IMR-90 (cell line): ENCODE data around the gene IL12A. TPM values are rescaled to one million over a fixed set of nuclear protein-coding genes. Genes with fewer than 3 reads are reported as not detected.

Experiments
- ATAC-seq: fragments of 200-7000 bp; cut with Tn5 transposase; 2 replicates; pipeline ENCODE4 v1.9.1; 2020; ENCODE audit warnings: low read depth, mild to moderate bottlenecking, moderate library complexity
- BruUV-seq: library from RNA; stranded (reverse); fragments of 400-500 nt; replicated peaks from 2 replicates; lab custom pipeline; 2021; lab: Mats Ljungman, UMichigan
- CTCF ChIA-PET: fragments of 300-600 bp; formaldehyde crosslinking; extraction: SDS; loops from one replicate; lab custom pipeline; 2021; ENCODE audit warnings: antibody characterized with exemption; lab: Yijun Ruan, JAX
- POLR2A ChIA-PET: fragments of 300-600 bp; sonication (Branson Sonifier 250); formaldehyde crosslinking; loops from one replicate; lab custom pipeline; 2022; ENCODE audit warnings: antibody characterized with exemption; ENCODE audit not compliant: unreplicated experiment; lab: Charles Lee
- DNase-seq: peaks from one replicate; pipeline ENCODE4 v3.0.0; 2013
- H2AFZ ChIP-seq: replicated peaks from 2 replicates; pipeline ENCODE3; 2013; ENCODE audit warnings: low read length, mild to moderate bottlenecking; ENCODE audit not compliant: poor library complexity
- H2AK5ac ChIP-seq: 2 replicates; pipeline ENCODE4 v1.6.1; 2013; ENCODE audit warnings: low read depth, low read length, inconsistent platforms
- H2AK9ac ChIP-seq: replicated peaks from 2 replicates; pipeline ENCODE3; 2013; ENCODE audit warnings: mild to moderate bottlenecking, low read depth, low read length, moderate library complexity; ENCODE audit not compliant: poor library complexity
- H2BK120ac ChIP-seq: 2 replicates; pipeline ENCODE4 v1.6.1; 2013; ENCODE audit warnings: low read depth, low read length, inconsistent platforms
- H2BK15ac ChIP-seq: 3 replicates; pipeline ENCODE4 v1.6.1; 2013; ENCODE audit warnings: low read depth, low read length, inconsistent platforms
- H2BK20ac ChIP-seq: 2 replicates; pipeline ENCODE4 v1.6.1; 2013; ENCODE audit warnings: low read depth, mild to moderate bottlenecking, inconsistent platforms, low read length, moderate library complexity
- H2BK5ac ChIP-seq: 2 replicates; pipeline ENCODE4 v1.6.1; 2013; ENCODE audit warnings: mild to moderate bottlenecking, low read depth, low read length, inconsistent platforms; ENCODE audit not compliant: poor library complexity, severe bottlenecking
- H3K14ac ChIP-seq: replicated peaks from 2 replicates; pipeline ENCODE4 v1.6.1; 2013; ENCODE audit warnings: low read depth, low read length, inconsistent platforms
- H3K18ac ChIP-seq: 2 replicates; pipeline ENCODE4 v1.6.1; 2013; ENCODE audit warnings: low read depth, low read length, control low read depth
- H3K23ac ChIP-seq: 2 replicates; pipeline ENCODE4 v1.6.1; 2013; ENCODE audit warnings: low read depth, low read length, inconsistent platforms
- H3K27ac ChIP-seq: 2 replicates; pipeline ENCODE4 v1.5.1; 2013; ENCODE audit warnings: mild to moderate bottlenecking, control low read depth, low read length; ENCODE audit not compliant: insufficient read depth
- H3K27me3 ChIP-seq: 2 replicates; pipeline ENCODE4 v1.6.1; 2013; ENCODE audit warnings: low read length; ENCODE audit not compliant: control insufficient read depth, insufficient read depth
- H3K36me3 ChIP-seq: 2 replicates; pipeline ENCODE4 v1.6.1; 2013; ENCODE audit warnings: low read length, mixed read lengths; ENCODE audit not compliant: control insufficient read depth, insufficient read depth
- H3K4ac ChIP-seq: 2 replicates; pipeline ENCODE4 v1.6.1; 2013; ENCODE audit warnings: low read depth, low read length, inconsistent platforms
- H3K4me1 ChIP-seq: 2 replicates; pipeline ENCODE4 v1.6.1; 2013; ENCODE audit warnings: low read length, mixed read lengths; ENCODE audit not compliant: control insufficient read depth, insufficient read depth
- H3K4me2 ChIP-seq: 2 replicates; pipeline ENCODE4 v1.6.1; 2013; ENCODE audit warnings: low read depth, mild to moderate bottlenecking, control low read depth, low read length, moderate library complexity
- H3K4me3 ChIP-seq: 2 replicates; pipeline ENCODE4 v1.5.1; 2013; ENCODE audit warnings: low read depth, mild to moderate bottlenecking, control low read depth, low read length, moderate library complexity; ENCODE audit not compliant: insufficient read depth
- H3K56ac ChIP-seq: 2 replicates; pipeline ENCODE4 v1.6.1; 2013; ENCODE audit warnings: low read length, inconsistent platforms; ENCODE audit not compliant: insufficient read depth; ENCODE audit errors: extremely low read depth
- H3K79me1 ChIP-seq, 2 experiments: 2 replicates each; pipeline ENCODE4 v1.6.1; 2013; ENCODE audit warnings: low read length in 2 of 2, inconsistent platforms in 1 of 2, low read depth in 1 of 2
- H3K9ac ChIP-seq: 2 replicates; pipeline ENCODE4 v1.6.1; 2013; ENCODE audit warnings: low read depth, low read length, control low read depth
- H3K9me1 ChIP-seq: 2 replicates; pipeline ENCODE4 v1.6.1; 2013; ENCODE audit warnings: low read length, inconsistent platforms; ENCODE audit not compliant: insufficient read depth
- H3K9me3 ChIP-seq: 2 replicates; pipeline ENCODE4 v1.6.1; 2013; ENCODE audit warnings: low read length; ENCODE audit not compliant: control insufficient read depth, insufficient read depth
- H4K20me1 ChIP-seq: 2 replicates; pipeline ENCODE4 v1.6.1; 2013; ENCODE audit warnings: low read length, inconsistent platforms; ENCODE audit not compliant: insufficient read depth
- H4K5ac ChIP-seq: 2 replicates; pipeline ENCODE4 v1.6.1; 2013; ENCODE audit warnings: mild to moderate bottlenecking, low read depth, low read length, control low read depth
- H4K8ac ChIP-seq, 2 experiments: 2 replicates each; pipeline ENCODE4 v1.6.1; 2013; ENCODE audit warnings: low read depth in 2 of 2, low read length in 2 of 2, control low read depth in 1 of 2, inconsistent platforms in 1 of 2
- H4K91ac ChIP-seq: 2 replicates; pipeline ENCODE4 v1.6.1; 2013; ENCODE audit warnings: low read depth, low read length, inconsistent platforms; ENCODE audit not compliant: insufficient read depth
- BHLHE40 ChIP-seq: fragments of 150-350 bp; IDR thresholded peaks from 2 replicates; pipeline ENCODE4 v1.6.1; 2016; ENCODE audit warnings: mild to moderate bottlenecking, low read depth, low read length
- CTCF ChIP-seq: conservative IDR thresholded peaks from 2 replicates; pipeline ENCODE4 v1.5.1; 2012; ENCODE audit warnings: mild to moderate bottlenecking, low read depth, low read length, improper control_type of control experiment
- ELK1 ChIP-seq: fragments of 150-350 bp; IDR thresholded peaks from 2 replicates; pipeline ENCODE4 v1.6.1; 2016; ENCODE audit warnings: low read depth, mild to moderate bottlenecking, low read length, moderate library complexity, borderline replicate concordance
- FOS ChIP-seq: fragments of 150-350 bp; IDR thresholded peaks from 2 replicates; pipeline ENCODE4 v1.6.1; 2016; ENCODE audit warnings: low read depth, low read length
- MAFK ChIP-seq: IDR thresholded peaks from 2 replicates; pipeline ENCODE4 v1.6.1; 2012; ENCODE audit warnings: low read depth, low read length, improper control_type of control experiment
- MAZ ChIP-seq: IDR thresholded peaks from 2 replicates; pipeline ENCODE4 v1.6.1; 2012; ENCODE audit warnings: low read depth, mild to moderate bottlenecking, low read length, improper control_type of control experiment, moderate library complexity, borderline replicate concordance
- NFE2L2 ChIP-seq: fragments of 150-350 bp; IDR thresholded peaks from 2 replicates; pipeline ENCODE4 v1.6.1; 2016; ENCODE audit warnings: low read depth, mild to moderate bottlenecking, low read length
- POLR2A ChIP-seq: IDR thresholded peaks from 2 replicates; pipeline ENCODE4 v1.6.1; 2012; ENCODE audit warnings: mild to moderate bottlenecking, low read depth, low read length
- RAD21 ChIP-seq: IDR thresholded peaks from 2 replicates; pipeline ENCODE4 v1.6.1; 2012; ENCODE audit warnings: low read length, improper control_type of control experiment
- RCOR1 ChIP-seq: IDR thresholded peaks from 2 replicates; pipeline ENCODE4 v1.6.1; 2012; ENCODE audit warnings: mild to moderate bottlenecking, low read length, improper control_type of control experiment; ENCODE audit not compliant: insufficient replicate concordance
- RFX5 ChIP-seq: IDR thresholded peaks from 2 replicates; pipeline ENCODE4 v1.8.0; 2012; ENCODE audit warnings: low read depth, mild to moderate bottlenecking, low read length, moderate library complexity
- SMC3 ChIP-seq: fragments of 150-350 bp; IDR thresholded peaks from 2 replicates; pipeline ENCODE4 v1.6.1; 2016; ENCODE audit warnings: low read depth, mild to moderate bottlenecking, antibody characterized with exemption, low read length, moderate library complexity
- USF2 ChIP-seq: fragments of 150-350 bp; IDR thresholded peaks from 2 replicates; pipeline ENCODE4 v1.6.1; 2017; ENCODE audit warnings: mild to moderate bottlenecking, antibody characterized with exemption, low read length, low read depth
- WGBS, 2 experiments: methylation state at CpG; one replicate each; pipeline versions ENCODE4 v1.1.5 to v1.1.7; 2013; ENCODE audit warnings: missing lambda C conversion rate in 2 of 2; ENCODE audit not compliant: insufficient read length in 1 of 2; ENCODE audit errors: extremely low coverage in 2 of 2; 5-methylcytosine and 5-hydroxymethylcytosine counted together
- dilution Hi-C: fragments of 300-500 bp; cut with HindIII; formaldehyde crosslinking; loops from one replicate; pipeline ENCODE4 v1.14.3; 2018; ENCODE audit warnings: low sequenced_read_pairs; ENCODE audit not compliant: unreplicated experiment
- in situ Hi-C: fragments of 300-500 bp; cut with MboI; formaldehyde crosslinking; loops from 3 replicates; pipeline ENCODE4 v1.14.3; 2019; ENCODE audit warnings: low sequenced_read_pairs, inconsistent platforms, mixed read lengths
- intact Hi-C: fragments of 100-400 bp; cut with micrococcal nuclease; formaldehyde crosslinking; loops from 2 replicates; pipeline ENCODE4 v1.10.0; 2022
- polyA plus RNA-seq, 3 experiments: library from polyadenylated mRNA; depleted of rRNA; stranded (reverse); fragments of >200 nt; gene quantifications; 2 replicates each; pipeline ENCODE4 v1.2.3, GENCODE V29; 2012; ENCODE audit warnings: low replicate concordance in 1 of 3
- total RNA-seq: library from RNA; depleted of rRNA; stranded (reverse); fragments of >200 nt; gene quantifications from 2 replicates; pipeline ENCODE4 v1.2.3, GENCODE V29; 2012

Gene IL12A
- total and polyA plus RNA-seq, 2 of the 4 experiments (the other 2 are of a cell fraction), result 0.90 to 2.9 TPM

DNA sequence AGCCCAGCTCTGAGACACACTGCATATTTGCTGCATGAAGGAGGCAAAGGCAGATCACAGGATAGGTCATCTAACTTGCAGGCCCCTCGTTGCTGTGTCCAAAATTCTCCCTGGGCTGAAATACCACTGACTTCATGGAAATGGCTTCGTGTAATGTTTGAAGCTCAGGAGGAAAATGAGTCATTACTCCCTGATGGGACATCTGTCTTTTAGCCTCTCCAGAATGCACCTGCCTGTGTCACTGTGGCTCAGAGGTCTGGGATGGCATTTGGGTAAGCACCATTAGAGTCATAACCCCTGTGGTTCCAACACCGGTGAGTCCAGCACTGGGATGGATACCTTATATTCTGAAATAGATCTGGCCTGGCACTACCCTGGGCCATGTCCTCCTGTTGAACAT, 51.5 kb downstream of the IL12A start (continued):
- TF ChIP-seq ELK1, result no peak

DNA sequence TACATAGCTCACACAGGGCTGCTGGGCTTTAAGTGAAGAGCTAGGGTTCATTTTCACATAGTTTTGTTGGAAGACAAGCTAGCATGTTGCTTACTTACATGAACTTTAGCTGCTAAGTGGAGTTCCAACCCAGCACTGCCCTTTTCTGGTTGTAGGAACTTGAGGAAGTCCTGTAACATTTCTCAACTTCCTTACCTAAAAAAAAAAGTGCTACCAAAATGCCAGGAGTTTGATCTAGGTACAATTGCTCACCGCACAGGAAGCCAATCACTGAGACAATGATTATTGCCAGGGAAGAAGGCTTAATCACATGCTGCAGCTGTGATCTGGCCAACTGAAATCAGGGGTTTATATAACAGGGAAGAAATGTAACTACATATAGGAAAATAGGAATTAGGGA, 52.8 kb downstream of the IL12A start:
- ATAC-seq (no peak), DNase-seq (no peak)
- no peaks in the 10 kb centered on the region for H3K79me1 ChIP-seq
- no peak overlapping the region for H3K4ac ChIP-seq
- no peak overlapping the region for H3K18ac ChIP-seq
- dilution Hi-C loops, result no loop called here
- H2BK120ac ChIP-seq, result no peak overlapping the region
- no peaks in the 10 kb centered on the region for H3K36me3 ChIP-seq
- no peak overlapping the region for H4K8ac ChIP-seq
- H3K23ac ChIP-seq, result no peak overlapping the region
- in situ Hi-C loops, result no loop called here
- WGBS, 2 experiments, result 83% methylated on average over 1 of the region's 1 CpG; no CpG with 5 or more reads in 1 of the 2 experiments
- H3K9ac ChIP-seq, result no peak overlapping the region
- no peak overlapping the region for H2AFZ ChIP-seq
- no peak overlapping the region for H2AK9ac ChIP-seq
- no peak overlapping the region for H3K4me3 ChIP-seq
- no peak overlapping the region for H3K56ac ChIP-seq
- H2BK5ac ChIP-seq, result no peak overlapping the region
- H3K27me3 ChIP-seq, result peaks cover 21% of the 10 kb centered on the region
- no peak overlapping the region for H3K4me2 ChIP-seq
- intact Hi-C loops, result no loop called here
- no peak overlapping the region for H3K14ac ChIP-seq
- no peak overlapping the region for H2BK20ac ChIP-seq
- no peak overlapping the region for H2AK5ac ChIP-seq
- no peak overlapping the region for H4K5ac ChIP-seq
- H3K9me1 ChIP-seq, result no peaks in the 10 kb centered on the region
- BruUV-seq, result no TSS peak
- no peak overlapping the region for H2BK15ac ChIP-seq
- peaks cover 8% of the 10 kb centered on the region for H3K9me3 ChIP-seq
- H4K91ac ChIP-seq, result no peak overlapping the region
- ChIA-PET CTCF (no interaction called here), POLR2A (no interaction called here)
- H4K20me1 ChIP-seq, result no peaks in the 10 kb centered on the region
- no peak overlapping the region for H3K27ac ChIP-seq
- peaks cover 4% of the 10 kb centered on the region; the same call in 1 of the 2 replicates for H3K4me1 ChIP-seq
- TF ChIP-seq SMC3 (no peak), MAZ (no peak), CTCF (no peak), BHLHE40 (no peak), RAD21 (no peak), RCOR1 (no peak), USF2 (no peak), ELK1 (no peak), MAFK (no peak), RFX5 (no peak), POLR2A (no peak), FOS (no peak), NFE2L2 (no peak)
